ENCODE data around the gene GMDS.

Gene GMDS

GRCh38 chr6:1644516-1645060 is 600.8 kb downstream of the GMDS start:
- no peak for DNase-seq (ENCODE audit: low spot score)

DNA sequence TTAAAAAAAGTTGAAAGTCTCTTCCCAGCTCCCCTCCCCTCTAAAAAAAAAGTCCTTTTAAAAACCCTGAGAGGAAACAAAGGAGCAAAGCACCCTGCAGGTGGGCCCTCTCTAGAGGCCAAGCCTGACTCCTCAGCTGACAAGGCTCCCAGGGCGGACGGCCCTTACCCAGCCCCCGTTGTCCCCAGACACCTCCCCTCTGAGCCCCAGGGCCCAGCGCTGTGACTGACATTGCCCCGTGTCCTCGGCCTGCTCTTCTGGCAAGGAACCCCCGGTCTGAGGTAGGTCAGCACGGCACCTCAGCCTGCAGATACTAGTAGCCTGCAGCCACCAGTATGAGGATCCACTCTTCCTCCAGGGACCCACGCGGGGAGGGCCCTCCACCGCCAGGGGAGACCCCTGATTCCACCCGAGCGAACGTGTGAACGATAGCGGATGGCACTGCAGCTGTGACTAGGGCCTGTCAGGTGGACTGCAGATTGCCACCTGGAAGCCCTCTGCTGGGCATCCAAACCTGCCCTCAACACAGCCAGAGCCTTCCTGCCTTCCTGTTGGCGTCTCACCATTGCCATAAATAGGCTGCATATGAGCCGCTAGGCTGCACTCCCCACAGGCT is 601.5 kb downstream of the GMDS start:
- DNase-seq (ENCODE audit: low spot score) = no peak

DNA sequence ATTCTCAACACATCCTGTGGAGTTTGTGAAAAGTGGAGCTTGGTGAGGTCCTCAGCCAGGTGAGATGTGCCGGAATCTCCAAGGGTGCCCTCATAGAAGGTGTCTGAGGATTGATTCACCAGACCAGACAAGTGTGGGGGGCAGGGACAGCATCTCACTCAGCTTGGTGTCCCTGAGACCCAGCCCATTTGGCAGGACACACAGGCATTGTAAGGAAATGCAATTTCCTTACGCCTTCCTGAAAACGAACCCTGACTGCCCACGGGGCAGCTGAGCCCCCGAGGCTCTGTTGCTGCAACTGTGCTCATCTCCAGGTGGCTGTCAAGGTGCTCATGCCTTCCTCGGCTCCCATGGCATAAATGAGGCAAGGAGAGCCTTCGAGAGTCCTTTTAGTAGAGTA is 602.3 kb downstream of the GMDS start:
- DNase-seq (ENCODE audit: low spot score) = no peak

GRCh38 chr6:1641343-1641885 is 604.0 kb downstream of the GMDS start:
- no peak for DNase-seq (ENCODE audit: low spot score)

- no peak for DNase-seq (ENCODE audit: low spot score)
These were observed 604.9 kb downstream of the GMDS start for GRCh38 chr6:1640476-1640875.

DNA sequence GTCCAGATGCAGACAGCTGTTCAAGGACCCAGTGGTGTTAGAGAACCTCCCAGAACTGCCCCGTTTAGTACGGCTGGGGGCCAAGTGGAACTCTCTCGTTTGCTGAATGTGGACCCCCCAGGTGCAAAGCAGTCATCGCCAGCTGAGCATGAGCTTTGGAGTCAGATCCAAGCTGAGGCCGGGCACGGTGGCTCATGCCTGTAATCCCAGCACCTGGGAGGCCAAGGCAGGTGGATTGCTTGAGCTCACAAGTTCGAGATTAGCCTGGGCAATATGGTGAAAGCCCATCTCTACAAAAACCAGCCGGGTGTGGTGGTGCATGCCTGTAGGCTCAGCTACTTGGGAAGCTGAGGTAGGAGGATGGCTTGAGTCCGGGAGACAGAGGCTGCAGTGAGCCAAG is 606.0 kb downstream of the GMDS start:
- no peak for DNase-seq (ENCODE audit: low spot score)

DNA sequence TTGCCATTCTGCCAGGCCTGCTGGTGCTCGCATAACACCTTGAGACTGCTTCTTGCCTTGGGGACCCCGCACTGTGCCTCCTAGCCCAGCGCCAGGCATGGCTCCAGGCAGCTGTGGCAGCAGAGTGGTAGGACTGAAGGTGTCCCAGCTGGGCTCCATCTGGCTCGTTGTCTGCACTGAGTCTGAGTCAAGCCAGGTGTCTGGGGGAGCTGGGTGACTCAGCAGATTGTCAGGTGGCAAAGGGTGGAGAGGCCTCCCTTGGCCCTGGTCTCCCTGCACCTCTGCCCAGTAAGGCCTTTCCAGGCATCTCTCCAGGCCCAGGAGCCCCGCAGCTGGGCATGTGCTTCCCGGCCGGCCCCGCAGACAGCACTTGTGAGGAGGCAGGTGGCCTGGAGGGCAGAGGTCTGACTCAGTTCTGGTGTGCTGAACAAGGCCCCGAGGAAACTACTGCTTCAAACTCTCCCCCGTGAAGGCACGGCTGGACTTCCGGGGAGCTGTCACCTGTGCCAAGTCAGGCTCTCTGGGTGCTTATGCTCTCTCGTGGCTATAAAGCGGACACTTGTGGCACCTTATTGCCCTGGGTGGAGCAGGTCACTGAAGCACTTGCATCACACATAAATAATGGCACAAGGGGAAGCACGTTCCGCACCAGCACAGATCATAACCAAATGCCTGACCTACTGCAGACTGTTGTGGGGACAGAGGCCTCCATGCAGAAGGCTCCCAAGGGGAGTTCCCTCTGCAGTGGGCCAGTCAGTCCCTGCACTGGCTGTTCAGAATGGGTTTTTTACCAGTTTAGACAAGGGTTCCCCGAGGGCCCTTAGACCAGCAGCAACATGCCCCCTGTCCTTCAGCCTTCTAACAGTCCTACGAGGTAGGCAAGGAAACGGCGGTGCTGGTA is 608.2 kb downstream of the GMDS start:
- no peak for DNase-seq (ENCODE audit: low spot score)

- DNase-seq (ENCODE audit: low spot score) = no peak
These were observed 609.1 kb downstream of the GMDS start for GRCh38 chr6:1636272-1636825.

DNA sequence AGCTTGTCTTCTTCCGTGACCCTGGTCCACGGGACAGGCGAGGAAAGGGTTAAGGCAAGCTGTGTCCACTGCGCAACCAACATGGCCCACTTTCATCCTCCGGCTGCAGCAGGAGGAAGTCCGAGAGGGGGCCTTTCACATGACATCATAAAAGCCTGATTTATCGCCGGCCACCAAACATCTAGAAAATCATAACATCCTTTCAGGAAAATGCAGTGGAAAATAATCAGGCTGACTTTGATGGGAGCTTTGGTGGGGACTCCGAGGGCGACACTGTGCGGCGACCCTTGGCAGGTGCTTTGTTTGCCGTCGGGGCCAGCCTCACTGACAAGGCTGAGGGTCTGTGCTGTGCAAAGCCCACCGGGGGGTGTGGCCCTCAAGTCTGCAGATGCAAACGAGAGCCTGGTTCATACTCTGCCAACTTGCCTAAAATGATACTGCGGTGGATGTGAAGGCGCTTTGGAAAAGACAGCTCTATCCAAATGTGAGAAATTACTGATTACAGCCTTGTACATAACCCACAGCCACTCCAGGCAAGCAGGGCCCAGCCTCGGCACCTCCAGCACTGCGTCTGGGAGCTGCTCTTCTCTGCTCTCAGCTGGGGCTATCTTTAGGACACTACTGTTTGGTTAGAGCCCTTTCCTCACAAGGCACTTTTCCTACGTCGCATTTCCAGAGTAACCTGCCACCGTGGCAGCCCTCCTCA is 609.9 kb downstream of the GMDS start:
- DNase-seq (ENCODE audit: low spot score) = no peak

- DNase-seq (ENCODE audit: low spot score) = no peak
These were observed 611.3 kb downstream of the GMDS start for GRCh38 chr6:1634081-1634480.

DNA sequence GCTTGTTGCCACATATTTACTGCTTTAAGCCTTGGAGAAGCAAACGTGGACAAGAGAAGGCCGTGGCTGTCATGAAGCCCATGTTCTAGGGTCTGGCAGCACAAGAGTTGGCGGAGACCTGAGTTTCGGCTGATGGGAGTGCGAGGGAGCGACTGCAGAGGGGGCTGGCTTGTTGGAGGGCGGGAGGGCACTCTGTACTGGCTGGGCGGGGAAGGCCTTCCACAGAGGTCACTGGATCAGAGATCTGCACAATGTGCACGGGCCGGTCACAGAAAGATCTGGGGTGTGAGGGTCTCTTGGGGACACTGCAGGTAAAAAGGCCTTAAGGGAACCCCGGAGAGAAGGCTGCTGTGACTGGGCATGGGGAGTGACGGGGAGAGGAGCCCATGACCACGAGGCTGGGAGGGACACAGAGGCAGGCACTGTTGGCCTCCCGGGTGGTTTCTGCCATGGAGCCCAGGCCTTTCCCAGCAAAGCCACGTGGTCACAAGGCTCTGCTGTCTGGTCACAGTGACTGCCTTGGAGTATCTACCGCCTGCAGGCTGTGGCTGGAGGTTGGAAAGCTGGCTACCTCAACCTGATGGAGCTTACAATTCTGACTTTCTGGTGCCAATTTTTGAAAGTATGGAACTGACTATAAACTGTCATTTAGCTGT is 611.9 kb downstream of the GMDS start:
- DNase-seq (ENCODE audit: low spot score) = no peak

DNA sequence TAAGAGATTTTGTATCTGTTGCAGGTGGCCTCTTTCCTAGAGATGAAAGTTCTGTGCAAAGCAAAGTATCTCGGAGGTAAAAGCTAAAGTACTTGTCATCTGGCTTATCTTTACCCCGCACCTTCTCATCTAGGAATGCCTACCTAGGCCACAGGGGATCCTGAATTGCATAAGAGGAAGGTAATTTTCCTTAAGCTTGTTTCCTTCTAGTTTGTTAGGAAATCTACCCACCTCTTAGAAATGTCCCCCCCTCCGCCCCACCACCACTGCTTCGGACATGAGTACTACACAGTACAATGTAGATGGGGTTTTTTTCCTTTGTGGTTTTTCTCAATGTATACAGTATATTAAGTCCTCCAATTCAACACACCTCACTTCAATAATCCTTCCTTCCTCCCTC is 614.2 kb downstream of the GMDS start:
- no peak for DNase-seq (ENCODE audit: low spot score)

DNA sequence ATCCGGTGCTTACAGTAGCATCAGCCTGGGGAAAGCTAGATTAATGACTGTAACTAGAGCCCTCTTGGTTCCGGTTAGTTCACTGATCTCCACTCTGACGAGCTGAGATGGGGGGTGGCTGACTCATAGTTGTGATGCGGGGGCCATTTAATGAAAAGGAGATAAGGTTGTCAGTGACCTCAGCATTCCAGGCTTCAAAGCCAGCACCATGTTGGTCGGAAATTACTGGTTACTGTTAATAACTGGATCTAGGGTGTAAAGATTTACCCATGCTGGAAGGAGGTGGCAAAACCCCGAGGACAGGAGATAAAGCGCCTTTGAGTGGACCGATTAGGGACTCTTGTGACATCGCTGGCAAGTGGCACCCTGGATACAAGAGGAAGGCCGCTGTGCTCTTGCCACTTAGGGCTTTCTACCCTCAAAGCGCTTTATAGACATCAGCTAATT is 614.6 kb downstream of the GMDS start:
- no peak for DNase-seq (ENCODE audit: low spot score)

DNA sequence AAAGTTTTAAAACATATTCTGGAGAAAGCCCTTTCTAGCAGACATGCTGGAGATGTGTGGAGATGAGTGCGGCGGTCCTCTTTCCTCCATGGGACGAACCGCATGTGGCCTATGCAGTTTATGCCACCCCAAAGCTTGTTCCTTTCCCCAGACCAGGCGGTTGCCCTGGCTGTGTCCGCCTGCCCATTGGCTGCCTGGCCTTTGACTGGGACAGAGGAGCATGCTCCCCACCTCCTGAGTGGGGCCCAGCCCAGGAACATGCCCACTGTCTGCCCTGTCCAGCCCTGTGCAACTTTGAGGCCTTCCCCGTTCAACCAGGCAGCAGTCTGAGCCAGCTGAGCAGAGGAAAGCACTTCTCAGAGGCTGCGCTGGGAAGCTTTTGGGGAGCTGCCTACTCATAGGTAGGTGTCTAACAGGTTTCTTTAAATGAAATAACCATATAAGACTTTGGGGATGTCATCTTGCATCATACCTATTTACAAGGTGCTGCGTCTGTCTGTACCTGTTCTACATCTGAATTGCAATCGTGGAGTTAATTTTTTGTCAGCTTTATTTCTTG is 615.1 kb downstream of the GMDS start:
- no peak for DNase-seq (ENCODE audit: low spot score)

DNA sequence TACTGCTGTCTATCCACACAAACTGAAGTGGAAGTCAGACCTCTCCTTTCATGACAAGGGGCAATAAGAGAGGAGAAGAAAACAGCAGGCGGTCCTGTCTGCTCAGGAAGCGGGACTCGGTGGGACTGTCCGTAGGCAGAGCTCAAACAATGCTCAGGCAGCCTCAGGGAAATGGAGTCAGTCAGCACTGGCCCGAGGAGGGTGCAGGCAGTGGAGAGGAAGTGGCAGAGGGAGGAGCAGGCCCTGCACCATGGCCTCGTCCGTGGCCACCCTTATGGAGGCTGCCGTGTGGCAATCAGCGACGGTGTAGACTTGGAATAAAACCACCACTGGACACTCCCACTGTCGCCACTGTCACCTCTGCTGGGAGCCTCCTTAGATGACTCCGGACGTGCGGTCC is 616.1 kb downstream of the GMDS start:
- no peak for DNase-seq (ENCODE audit: low spot score)

DNA sequence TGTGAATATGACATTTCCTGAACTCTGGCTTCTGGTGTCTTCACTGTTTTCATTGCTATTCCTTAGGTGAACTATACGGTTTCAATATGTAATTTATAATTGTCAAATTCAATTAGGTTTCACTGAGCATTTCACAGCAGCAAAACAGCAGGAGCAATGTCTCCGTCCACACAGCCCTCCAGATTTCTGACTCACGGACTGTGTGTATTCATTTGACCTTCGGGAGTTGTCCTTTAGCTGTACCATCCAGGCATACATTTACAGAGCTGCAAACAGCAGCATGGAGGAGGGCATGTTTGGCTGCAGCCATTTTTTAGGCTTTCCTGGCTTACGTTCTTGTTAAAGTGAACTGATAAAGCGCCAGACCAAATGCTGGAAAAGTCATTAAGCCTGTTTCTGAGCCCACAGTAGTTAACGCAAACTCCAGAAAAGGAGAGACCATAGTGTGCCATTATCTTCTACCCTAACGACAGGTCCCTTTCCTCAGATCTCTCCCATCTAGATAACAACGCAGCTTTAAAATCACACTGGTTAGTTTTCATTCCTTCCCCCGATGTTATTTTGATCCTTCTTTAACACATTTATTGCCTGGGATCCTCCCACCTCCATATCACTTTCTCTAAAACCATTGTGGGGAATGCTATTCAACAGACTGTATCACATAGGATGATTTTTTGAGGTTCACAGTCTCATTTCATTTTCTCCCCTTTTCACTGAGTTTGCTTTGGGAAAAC is 617.4 kb downstream of the GMDS start:
- DNase-seq (ENCODE audit: low spot score) = no peak

DNA sequence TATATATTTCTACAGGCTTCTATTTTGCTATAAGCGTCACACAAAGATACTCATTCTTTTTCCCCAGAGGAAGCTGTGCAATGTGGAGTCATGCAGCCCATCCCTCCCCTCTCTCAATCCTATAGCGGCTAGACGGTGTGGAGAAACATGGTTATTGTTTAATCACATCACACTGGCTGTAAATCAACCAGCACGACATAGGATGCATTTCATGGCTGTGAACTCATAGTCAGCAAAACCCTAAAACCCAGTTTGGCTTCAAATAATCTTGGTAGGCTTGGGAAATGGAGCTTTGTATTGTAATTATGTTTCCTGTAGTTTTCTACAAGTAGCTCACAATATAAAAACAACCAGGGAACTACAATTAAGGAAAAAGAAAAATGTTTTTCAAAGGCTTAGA is 618.9 kb downstream of the GMDS start:
- DNase-seq (ENCODE audit: low spot score) = no peak

GRCh38 chr6:1625794-1626435 is 619.5 kb downstream of the GMDS start:
- no peak for DNase-seq (ENCODE audit: low spot score)

- DNase-seq (ENCODE audit: low spot score) = no peak
These were observed 620.3 kb downstream of the GMDS start for GRCh38 chr6:1624851-1625781.

Data from D341Med (cell line).